KMS-11 (cell line): ENCODE measurements around the gene GALNT2.

Experiments
- H2AFZ ChIP-seq: fragments of 200-600 bp; sonication (generic); 2 replicates; pipeline ENCODE4 v1.6.1; 2016; ENCODE audit warnings: antibody characterized with exemption, mixed run types, low read depth
- H3K27ac ChIP-seq: fragments of 200-600 bp; sonication (generic); 2 replicates; pipeline ENCODE4 v1.6.1; 2016; ENCODE audit warnings: mild to moderate bottlenecking, mixed run types
- H3K27me3 ChIP-seq: fragments of 200-600 bp; sonication (generic); 2 replicates; pipeline ENCODE4 v1.6.1; 2017; ENCODE audit warnings: mild to moderate bottlenecking, low read depth, mixed run types, moderate library complexity; ENCODE audit not compliant: insufficient read depth
- H3K36me3 ChIP-seq: fragments of 200-600 bp; sonication (generic); 2 replicates; pipeline ENCODE4 v1.6.1; 2017; ENCODE audit warnings: mild to moderate bottlenecking, mixed run types; ENCODE audit not compliant: insufficient read depth
- H3K4me1 ChIP-seq: fragments of 200-600 bp; sonication (generic); 2 replicates; pipeline ENCODE4 v1.6.1; 2016; ENCODE audit warnings: mild to moderate bottlenecking, low read depth, mixed run types; ENCODE audit not compliant: poor library complexity, severe bottlenecking
- H3K4me2 ChIP-seq: fragments of 200-600 bp; sonication (generic); 2 replicates; pipeline ENCODE4 v1.7.0; 2016; ENCODE audit warnings: mild to moderate bottlenecking, mixed run types
- H3K4me3 ChIP-seq: fragments of 200-600 bp; sonication (generic); IDR thresholded peaks from 2 replicates; pipeline ENCODE4 v1.6.1; 2017; ENCODE audit warnings: low read depth, low read length, mixed read lengths; ENCODE audit not compliant: insufficient read depth
- H3K79me2 ChIP-seq: fragments of 200-600 bp; sonication (generic); 2 replicates; pipeline ENCODE4 v1.6.1; 2016; ENCODE audit warnings: low read depth, mixed run types; ENCODE audit not compliant: insufficient read depth
- H3K9ac ChIP-seq: fragments of 200-600 bp; sonication (generic); 2 replicates; pipeline ENCODE4 v1.6.1; 2016; ENCODE audit warnings: mild to moderate bottlenecking, mixed run types
- H4K20me1 ChIP-seq: fragments of 200-600 bp; sonication (generic); 2 replicates; pipeline ENCODE4 v1.6.1; 2016; ENCODE audit warnings: mild to moderate bottlenecking, mixed run types; ENCODE audit not compliant: insufficient read depth
- TF ChIP-seq, protein P1 (sequence below): fragments of 200-600 bp; sonication (generic); conservative IDR thresholded peaks from 2 replicates; pipeline ENCODE4 v1.6.1; 2017; ENCODE audit warnings: low read depth, mild to moderate bottlenecking, antibody characterized with exemption, low read length, moderate library complexity, mixed read lengths

GALNT2 gene

DNA sequence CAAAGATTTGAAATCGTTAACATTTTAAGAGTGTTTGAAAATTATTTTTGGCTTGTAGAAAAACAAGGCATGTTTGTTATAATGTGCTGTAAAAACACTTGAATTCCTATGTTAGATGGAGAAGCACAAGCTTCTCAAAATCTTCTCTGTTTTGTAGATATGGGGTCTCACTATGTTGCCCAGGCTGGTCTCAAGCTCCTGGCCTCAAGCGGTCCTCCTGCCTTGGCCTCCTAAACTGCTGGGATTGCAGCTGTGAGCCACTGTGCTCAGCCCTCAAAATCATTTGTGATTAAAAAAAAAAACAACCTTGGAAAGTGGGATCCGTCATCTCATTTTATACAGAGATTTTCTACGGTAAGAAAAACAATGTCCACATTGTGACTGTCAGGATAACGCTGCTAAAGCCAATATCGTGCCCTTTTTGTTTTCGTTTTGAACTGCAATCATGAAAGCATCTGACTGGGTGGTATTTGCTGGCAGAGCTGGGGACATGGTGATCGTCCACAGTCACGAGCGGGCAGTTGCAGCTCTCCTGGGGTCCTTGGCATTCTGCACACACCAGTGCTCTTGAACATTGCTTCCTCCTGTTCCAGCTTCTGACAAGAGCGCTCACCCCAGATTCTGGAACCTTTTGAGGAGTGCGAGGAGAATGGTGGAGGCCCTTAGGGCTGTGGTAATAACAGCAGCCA lies 246.6 kb downstream of the GALNT2 start:
- Histone ChIP-seq H4K20me1 (no peaks in the 10 kb centered on the region), H3K9ac (no peak overlapping the region), H3K27ac (no peak overlapping the region), H3K36me3 (no peaks in the 10 kb centered on the region), H2AFZ (no peak overlapping the region), H3K4me1 (no peaks in the 10 kb centered on the region), H3K4me2 (no peak overlapping the region), H3K4me3 (no peak overlapping the region), H3K79me2 (no peaks in the 10 kb centered on the region), H3K27me3 (no peaks in the 10 kb centered on the region)
- TF ChIP-seq, protein P1, sequence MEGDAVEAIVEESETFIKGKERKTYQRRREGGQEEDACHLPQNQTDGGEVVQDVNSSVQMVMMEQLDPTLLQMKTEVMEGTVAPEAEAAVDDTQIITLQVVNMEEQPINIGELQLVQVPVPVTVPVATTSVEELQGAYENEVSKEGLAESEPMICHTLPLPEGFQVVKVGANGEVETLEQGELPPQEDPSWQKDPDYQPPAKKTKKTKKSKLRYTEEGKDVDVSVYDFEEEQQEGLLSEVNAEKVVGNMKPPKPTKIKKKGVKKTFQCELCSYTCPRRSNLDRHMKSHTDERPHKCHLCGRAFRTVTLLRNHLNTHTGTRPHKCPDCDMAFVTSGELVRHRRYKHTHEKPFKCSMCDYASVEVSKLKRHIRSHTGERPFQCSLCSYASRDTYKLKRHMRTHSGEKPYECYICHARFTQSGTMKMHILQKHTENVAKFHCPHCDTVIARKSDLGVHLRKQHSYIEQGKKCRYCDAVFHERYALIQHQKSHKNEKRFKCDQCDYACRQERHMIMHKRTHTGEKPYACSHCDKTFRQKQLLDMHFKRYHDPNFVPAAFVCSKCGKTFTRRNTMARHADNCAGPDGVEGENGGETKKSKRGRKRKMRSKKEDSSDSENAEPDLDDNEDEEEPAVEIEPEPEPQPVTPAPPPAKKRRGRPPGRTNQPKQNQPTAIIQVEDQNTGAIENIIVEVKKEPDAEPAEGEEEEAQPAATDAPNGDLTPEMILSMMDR: no peak

- H3K27ac ChIP-seq: no peak overlapping the region
Observed at GRCh38 chr1:230314142-230314470, 247.1 kb downstream of the GALNT2 start.

GRCh38 chr1:230315099-230315498 lies 248.1 kb downstream of the GALNT2 start:
- Histone ChIP-seq H3K4me1 (no peaks in the 10 kb centered on the region), H3K4me3 (no peak overlapping the region), H3K27me3 (no peaks in the 10 kb centered on the region), H3K4me2 (no peak overlapping the region), H4K20me1 (no peaks in the 10 kb centered on the region), H3K27ac (no peak overlapping the region), H3K9ac (no peak overlapping the region), H2AFZ (no peak overlapping the region), H3K79me2 (no peaks in the 10 kb centered on the region), H3K36me3 (no peaks in the 10 kb centered on the region)
- TF ChIP-seq, protein P1: no peak

More at GRCh38 chr1:230314142-230314470, 247.1 kb downstream of the GALNT2 start:
- Histone ChIP-seq H3K27me3 (no peaks in the 10 kb centered on the region), H4K20me1 (no peaks in the 10 kb centered on the region), H2AFZ (no peak overlapping the region), H3K4me2 (no peak overlapping the region), H3K4me1 (no peaks in the 10 kb centered on the region), H3K36me3 (no peaks in the 10 kb centered on the region), H3K9ac (no peak overlapping the region), H3K79me2 (no peaks in the 10 kb centered on the region), H3K4me3 (no peak overlapping the region)
- TF ChIP-seq, protein P1: no peak

GRCh38 chr1:230316864-230317745 lies 250.1 kb downstream of the GALNT2 start:
- TF ChIP-seq, protein P1: no peak
- no peak overlapping the region for H2AFZ ChIP-seq

More at GRCh38 chr1:230316864-230317745, 250.1 kb downstream of the GALNT2 start:
- no peak overlapping the region for H3K27ac ChIP-seq
- no peaks in the 10 kb centered on the region for H3K4me1 ChIP-seq
- H3K4me2 ChIP-seq: no peak overlapping the region
- H3K79me2 ChIP-seq: no peaks in the 10 kb centered on the region
- no peak overlapping the region for H3K4me3 ChIP-seq
- H4K20me1 ChIP-seq: no peaks in the 10 kb centered on the region
- H3K36me3 ChIP-seq: no peaks in the 10 kb centered on the region
- H3K27me3 ChIP-seq: no peaks in the 10 kb centered on the region
- no peak overlapping the region for H3K9ac ChIP-seq
